SH-SY5Y (cell line): ENCODE data around the gene BPIFB4.

Experiments
- GATA2 ChIP-seq: IDR thresholded peaks from 2 replicates; pipeline ENCODE4 v1.6.1; 2011; ENCODE audit warnings: mild to moderate bottlenecking, low read depth, low read length
- GATA3 ChIP-seq: IDR thresholded peaks from 2 replicates; pipeline ENCODE4 v1.6.1; 2011; ENCODE audit warnings: low read depth, mild to moderate bottlenecking, low read length, moderate library complexity

DNA sequence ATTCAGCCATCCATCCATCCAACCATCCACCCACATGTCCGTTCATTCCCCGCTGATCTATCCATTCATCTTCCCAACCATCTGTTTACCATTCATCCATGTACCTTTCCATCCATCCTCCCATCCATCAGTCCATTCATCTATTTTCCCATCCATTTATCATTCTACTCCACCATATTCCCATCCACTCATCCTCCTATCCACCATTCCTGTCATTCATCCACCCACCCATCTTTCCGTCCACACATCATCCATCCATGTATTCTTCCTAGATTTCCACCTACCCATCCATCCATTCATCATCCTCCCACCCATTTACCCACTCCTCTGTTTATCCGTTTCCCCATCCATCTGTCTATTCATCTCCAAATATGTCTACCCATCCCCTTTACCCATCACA is 41.2 kb upstream of the BPIFB4 start:
- TF ChIP-seq GATA2 (no peak), GATA3 (no peak)
